Inflammatory macrophage (primary cell): ENCODE measurements around the gene ABCB4.

ENCODE experiments used
- DNase-seq, 2 donors: peaks; one replicate each; pipeline ENCODE4 v3.0.0-alpha.2; 2020 to 2022

Gene ABCB4

GRCh38 chr7:87416682-87417587 lies 58.5 kb downstream of the ABCB4 start:
- DNase-seq, result peak; percentile 71 to 74

- DNase-seq, result no peak
Measured at GRCh38 chr7:87414794-87415188, 60.7 kb downstream of the ABCB4 start.

- no peak for DNase-seq
Measured at GRCh38 chr7:87413951-87414793, 61.3 kb downstream of the ABCB4 start.

- no peak for DNase-seq
Measured at GRCh38 chr7:87413029-87413428, 62.5 kb downstream of the ABCB4 start.

- DNase-seq, result no peak
Measured at GRCh38 chr7:87411186-87411585, 64.3 kb downstream of the ABCB4 start.

GRCh38 chr7:87404674-87405073 lies 70.8 kb downstream of the ABCB4 start:
- no peak for DNase-seq

GRCh38 chr7:87398446-87398845 lies 77.0 kb downstream of the ABCB4 start:
- DNase-seq, result no peak

GRCh38 chr7:87395442-87396020 lies 79.9 kb downstream of the ABCB4 start:
- no peak for DNase-seq

- DNase-seq, result no peak
Measured at GRCh38 chr7:87391020-87391701, 84.3 kb downstream of the ABCB4 start.

GRCh38 chr7:87380905-87381304 lies 94.6 kb downstream of the ABCB4 start:
- no peak for DNase-seq

GRCh38 chr7:87375662-87376435 lies 99.6 kb downstream of the ABCB4 start:
- no peak for DNase-seq

GRCh38 chr7:87370660-87371180 lies 104.8 kb downstream of the ABCB4 start:
- DNase-seq, result no peak

GRCh38 chr7:87369216-87369615 lies 106.3 kb downstream of the ABCB4 start:
- no peak for DNase-seq

- no peak for DNase-seq
Measured at GRCh38 chr7:87364246-87364645, 111.2 kb downstream of the ABCB4 start.

GRCh38 chr7:87363342-87363741 lies 112.1 kb downstream of the ABCB4 start:
- no peak for DNase-seq

GRCh38 chr7:87361320-87361719 lies 114.2 kb downstream of the ABCB4 start:
- DNase-seq, result no peak

GRCh38 chr7:87359366-87359765 lies 116.1 kb downstream of the ABCB4 start:
- DNase-seq, result no peak

GRCh38 chr7:87356448-87356847 lies 119.0 kb downstream of the ABCB4 start:
- no peak for DNase-seq

- no peak for DNase-seq
Measured at GRCh38 chr7:87354749-87355148, 120.7 kb downstream of the ABCB4 start.
